ENCODE measurements around the gene TESK1. TPM values are rescaled to one million over a fixed set of nuclear protein-coding genes. Genes with fewer than 3 reads are reported as not detected.

The TESK1 gene
- polyA plus RNA-seq, 2 of the 4 experiments (the other 2 are of a cell fraction), result 16.5 to 33.0 TPM

DNA sequence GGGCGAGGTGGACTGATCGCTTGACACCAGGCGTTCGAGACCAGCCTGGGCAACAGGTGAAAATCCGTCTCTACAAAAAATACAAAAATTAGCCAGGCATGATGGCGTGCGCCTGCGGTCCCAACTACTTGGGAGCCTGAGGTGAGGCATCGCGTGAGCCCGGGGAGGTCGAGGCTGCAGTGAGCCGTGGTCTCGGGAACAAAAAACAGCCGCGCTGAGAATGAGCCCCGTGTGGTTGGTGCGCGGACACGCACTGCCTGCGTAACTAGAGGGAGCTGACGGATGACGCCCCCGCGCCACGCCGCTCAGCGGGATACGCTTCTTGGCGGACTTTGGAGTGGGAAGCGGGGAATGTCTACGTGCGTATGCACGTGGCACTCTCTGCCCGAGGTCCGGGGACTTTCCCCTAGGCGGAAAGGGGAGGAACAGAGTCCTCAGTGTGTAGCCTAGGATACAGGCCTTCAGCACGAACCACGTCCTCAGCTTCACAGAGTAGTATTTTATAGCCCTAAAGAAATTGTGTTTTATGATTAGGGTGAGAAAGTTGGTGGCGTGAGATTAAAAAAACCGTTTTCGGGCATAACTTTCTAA lies 52.6 kb downstream of the TESK1 start, which contains the start of gene RMRP (continued):
- TF ChIP-seq BCL3 (IDR thresholded peaks at IDR 0.05) (peak; percentile 51; the same call in 1 of the 3 replicates), MYC (IDR thresholded peaks at IDR 0.05; ENCODE audit: borderline replicate concordance, low read length) (peak; percentile 98), CHD2 (IDR thresholded peaks at IDR 0.05; ENCODE audit: low read length, partially characterized antibody) (no peak), HOXB13 (CRISPR knock-in tag; IDR thresholded peaks at IDR 0.05; ENCODE audit: low read depth) (no peak; the same call in 1 of the 2 replicates), RARB (CRISPR knock-in tag; IDR thresholded peaks at IDR 0.05) (no peak), TP53 (CRISPR knock-in tag; IDR thresholded peaks at IDR 0.05) (peak; percentile 27; the same call in 1 of the 2 replicates)

DNA sequence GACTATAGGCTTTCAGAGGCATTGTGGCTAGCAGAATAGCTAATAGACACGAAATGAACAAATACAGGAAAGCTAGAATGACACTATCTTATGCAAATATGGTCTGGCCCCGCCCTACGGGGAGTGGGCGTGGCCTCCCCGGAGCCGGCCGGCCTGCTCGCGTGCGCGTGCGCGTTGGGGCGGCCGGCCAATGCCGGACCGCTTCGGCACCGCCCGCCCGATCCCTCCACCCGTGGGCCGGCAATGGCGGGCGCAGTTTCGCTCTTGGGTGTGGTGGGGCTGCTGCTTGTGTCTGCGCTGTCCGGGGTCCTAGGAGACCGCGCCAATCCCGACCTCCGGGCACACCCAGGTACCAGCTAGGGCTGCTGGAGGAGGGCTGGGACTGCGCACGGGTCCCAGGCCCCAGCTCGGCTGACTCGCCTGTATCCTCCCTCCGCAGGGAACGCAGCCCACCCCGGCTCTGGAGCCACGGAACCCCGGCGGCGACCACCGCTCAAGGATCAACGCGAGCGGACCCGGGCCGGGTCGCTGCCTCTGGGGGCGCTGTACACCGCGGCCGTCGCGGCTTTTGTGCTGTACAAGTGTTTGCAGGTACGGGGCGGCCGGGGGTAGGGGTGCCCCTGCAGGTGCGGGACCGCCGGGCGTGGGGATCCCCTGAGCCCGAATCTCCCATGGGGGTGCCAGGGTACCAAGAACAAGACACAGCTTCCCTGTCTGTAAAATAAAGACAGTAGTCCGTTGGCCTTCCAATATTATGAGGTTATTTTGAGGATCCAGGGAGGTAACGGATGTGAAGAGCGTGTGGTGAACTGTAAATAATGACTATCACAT lies 53.3 kb downstream of the TESK1 start, which contains the start of gene CCDC107:
CCDC107 (plus strand) TSS at position 156 of the 831 bp plus-strand sequence; CDS start at position 244, 88 bp downstream.
- POLR2A ChIA-PET, result interaction anchor here (0.5 to 3.1 kb wide), 13 partner anchors 9 to 578 kb away, joined by 3 to 38 read pairs (median 5); partner anchors contain the start of genes CREB3, FANCG, GBA2 and RGP1
- peak; percentile 79 to 86 for DNase-seq (ENCODE audit: low read depth in 1 of 2, low spot score in 1 of 2)
- WGBS (ENCODE audit: missing lambda C conversion rate), result under 1% methylated on average over 28 of the region's 67 CpGs
- no peak for TF ChIP-seq FOXS1 (CRISPR knock-in tag; IDR thresholded peaks at IDR 0.05)
- TF ChIP-seq MYC (IDR thresholded peaks at IDR 0.05; ENCODE audit: borderline replicate concordance, low read length), result no peak
- peak; percentile 42; the same call in 2 of the 3 replicates for TF ChIP-seq SMC3 (IDR thresholded peaks at IDR 0.05)
- TF ChIP-seq EP300 (IDR thresholded peaks at IDR 0.05), result no peak
- peak in 1 of 2 experiments; percentile 56; a peak in 2 of 5 replicates for TF ChIP-seq JUN (IDR thresholded peaks at IDR 0.05)
- no peak for TF ChIP-seq RCOR1 (IDR thresholded peaks at IDR 0.05; ENCODE audit: low read depth, low read length)
- TF ChIP-seq CBX2 (IDR thresholded peaks at IDR 0.05; ENCODE audit: borderline replicate concordance, low read depth), result no peak
- no peak; the same call in 1 of the 2 replicates for TF ChIP-seq ESRRA (IDR thresholded peaks at IDR 0.05; ENCODE audit: borderline replicate concordance, low read length)
- TF ChIP-seq TFCP2L1 (CRISPR knock-in tag; IDR thresholded peaks at IDR 0.05), result peak; percentile 20; the same call in 1 of the 2 replicates
- TF ChIP-seq JUNB (IDR thresholded peaks at IDR 0.05), result no peak
- no peak for TF ChIP-seq REST (IDR thresholded peaks at IDR 0.05)
- TF ChIP-seq, protein P1, sequence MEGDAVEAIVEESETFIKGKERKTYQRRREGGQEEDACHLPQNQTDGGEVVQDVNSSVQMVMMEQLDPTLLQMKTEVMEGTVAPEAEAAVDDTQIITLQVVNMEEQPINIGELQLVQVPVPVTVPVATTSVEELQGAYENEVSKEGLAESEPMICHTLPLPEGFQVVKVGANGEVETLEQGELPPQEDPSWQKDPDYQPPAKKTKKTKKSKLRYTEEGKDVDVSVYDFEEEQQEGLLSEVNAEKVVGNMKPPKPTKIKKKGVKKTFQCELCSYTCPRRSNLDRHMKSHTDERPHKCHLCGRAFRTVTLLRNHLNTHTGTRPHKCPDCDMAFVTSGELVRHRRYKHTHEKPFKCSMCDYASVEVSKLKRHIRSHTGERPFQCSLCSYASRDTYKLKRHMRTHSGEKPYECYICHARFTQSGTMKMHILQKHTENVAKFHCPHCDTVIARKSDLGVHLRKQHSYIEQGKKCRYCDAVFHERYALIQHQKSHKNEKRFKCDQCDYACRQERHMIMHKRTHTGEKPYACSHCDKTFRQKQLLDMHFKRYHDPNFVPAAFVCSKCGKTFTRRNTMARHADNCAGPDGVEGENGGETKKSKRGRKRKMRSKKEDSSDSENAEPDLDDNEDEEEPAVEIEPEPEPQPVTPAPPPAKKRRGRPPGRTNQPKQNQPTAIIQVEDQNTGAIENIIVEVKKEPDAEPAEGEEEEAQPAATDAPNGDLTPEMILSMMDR (IDR thresholded peaks at IDR 0.05), result peak; percentile 57
- TF ChIP-seq HEYL (CRISPR knock-in tag; IDR thresholded peaks at IDR 0.05), result no peak
- TF ChIP-seq RARB (CRISPR knock-in tag; IDR thresholded peaks at IDR 0.05), result no peak
- no peak for TF ChIP-seq SREBF2 (IDR thresholded peaks at IDR 0.05)
- TF ChIP-seq NR3C1 (IDR thresholded peaks at IDR 0.05), result no peak
- no peak for TF ChIP-seq ZNF302 (CRISPR knock-in tag; IDR thresholded peaks at IDR 0.05)
- TF ChIP-seq FOSB (CRISPR knock-in tag; IDR thresholded peaks at IDR 0.05), result no peak
- TF ChIP-seq FOSL2 (IDR thresholded peaks at IDR 0.05), result no peak
- TF ChIP-seq FOSL2 (CRISPR knock-in tag; IDR thresholded peaks at IDR 0.05), result peak; percentile 4; the same call in 1 of the 2 replicates
- TF ChIP-seq ZFP36 (IDR thresholded peaks at IDR 0.05; ENCODE audit: borderline replicate concordance, partially characterized antibody), result no peak
- no peak for TF ChIP-seq RNF2 (IDR thresholded peaks at IDR 0.05; ENCODE audit: borderline replicate concordance, low read depth)
- TF ChIP-seq ZSCAN20 (CRISPR knock-in tag; IDR thresholded peaks at IDR 0.05), result no peak
- peak; percentile 38; the same call in 1 of the 2 replicates for TF ChIP-seq HOXB5 (CRISPR knock-in tag; IDR thresholded peaks at IDR 0.05)
- TF ChIP-seq EHMT2 (IDR thresholded peaks at IDR 0.05; ENCODE audit: low read depth), result no peak
- peak; percentile 41 to 63; a peak in 4 of 5 replicates for TF ChIP-seq RAD21 (conservative IDR thresholded peaks at IDR 0.05 in 1 of 2, IDR thresholded peaks at IDR 0.05 in 1 of 2)
- no peak for TF ChIP-seq CHD4 (IDR thresholded peaks at IDR 0.05; ENCODE audit: borderline replicate concordance)

More for the DNA sequence above, 53.3 kb downstream of the TESK1 start, which contains the start of gene CCDC107:
- Histone ChIP-seq H3K27ac (peak within 1 kb of the TSS; percentile 93 to 98), H3K4me1 (peaks cover 22% of the 10 kb centered on the region), H3K4me3 (peak within 1 kb of the TSS; percentile 68), H3K4me2 (peak within 1 kb of the TSS; percentile 83), H3K9me3 (no peaks in the 10 kb centered on the region)
- peak; percentile 74 to 80 for ATAC-seq
- FAIRE-seq, result no peak
- CTCF ChIA-PET, result interaction anchor here (0.6 to 21.5 kb wide), 26 partner anchors 11 to 287 kb away, joined by 3 to 498 read pairs (median 5); partner anchors contain the start of genes CA9, CREB3, MSMP and RUSC2

Data from A549 (cell line).